Tibial nerve (tissue), 4 donors: ENCODE measurements around the gene RAX2. TPM values are rescaled to one million over a fixed set of nuclear protein-coding genes. Genes with fewer than 3 reads are reported as not detected.
"Not testable (repeated sequence)": the region's sequence is repeated elsewhere in the genome, so short reads cannot be mapped to it uniquely, and the experiment has no call there.

Experiments used
- DNase-seq, 2 donors: peaks; one replicate each; pipeline ENCODE4 v3.0.0-alpha.2; 2019; ENCODE audit warnings: low spot score in 2 of 2
- H3K27ac ChIP-seq, 4 donors: fragments of 200-600 bp; sonication (generic) in 3 of 4; one replicate each; pipeline ENCODE4 v1.5.1; 2017 to 2019; ENCODE audit warnings: mild to moderate bottlenecking in 1 of 4
- H3K27me3 ChIP-seq, 2 donors: fragments of 200-600 bp; sonication (generic) in 1 of 2; one replicate each; pipeline versions ENCODE4 v1.5.1 to v1.6.0; 2017 to 2019
- H3K36me3 ChIP-seq, 3 donors: fragments of 200-600 bp; sonication (generic); one replicate each; pipeline ENCODE4 v1.5.1; 2018 to 2019
- H3K4me1 ChIP-seq, 4 donors: fragments of 200-600 bp; sonication (generic) in 3 of 4; one replicate each; pipeline ENCODE4 v1.5.1; 2017 to 2019
- H3K4me3 ChIP-seq, 4 donors: fragments of 200-600 bp; sonication (generic) in 3 of 4; one replicate each; pipeline ENCODE4 v1.5.1; 2017 to 2019; ENCODE audit warnings: mild to moderate bottlenecking in 1 of 4, moderate library complexity in 1 of 4
- H3K9me3 ChIP-seq, 4 donors: fragments of 200-600 bp; sonication (generic) in 3 of 4; one replicate each; pipeline ENCODE4 v1.5.1; 2017 to 2019
- CTCF ChIP-seq, 5 experiments: fragments of 200-600 bp in 3 of 5; fragments of 450-650 bp in 2 of 5; sonication (generic) in 3 of 5; IDR thresholded peaks; one replicate each; pipeline ENCODE4 v1.5.1; 2016 to 2019; ENCODE audit warnings: antibody characterized with exemption in 5 of 5, mild to moderate bottlenecking in 3 of 5, moderate library complexity in 2 of 5
- EP300 ChIP-seq, 2 donors: sonication (generic); formaldehyde crosslinking; IDR thresholded peaks; one replicate each; pipeline ENCODE4 v1.6.1; 2017; ENCODE audit warnings: antibody characterized with exemption in 2 of 2, mild to moderate bottlenecking in 1 of 2
- POLR2A ChIP-seq, 2 donors: fragments of 450-650 bp; IDR thresholded peaks; one replicate each; pipeline ENCODE4 v1.6.1; 2017; ENCODE audit warnings: antibody characterized with exemption in 2 of 2, mild to moderate bottlenecking in 2 of 2, moderate library complexity in 2 of 2
- WGBS, 2 donors: methylation state at CpG; one replicate each; pipeline ENCODE4 v1.1.5; 2018; 5-methylcytosine and 5-hydroxymethylcytosine counted together
- total RNA-seq, 4 donors: library from RNA; depleted of rRNA; stranded (reverse); fragments of >200 nt; gene quantifications; one replicate each; pipeline ENCODE4 v1.1.0, GENCODE V29; 2016

RAX2 gene
- total RNA-seq, 4 donors from 2014 or later, result not detected

- no peaks in the 10 kb centered on the region for H3K9me3 ChIP-seq
- 70 to 85% methylated on average over 8 of the region's 8 CpGs for whole genome bisulfite sequencing, 2 donors
Measured at GRCh38 chr19:3817761-3818160, 45.7 kb upstream of the RAX2 start.

GRCh38 chr19:3816566-3817218 is 44.7 kb upstream of the RAX2 start:
- no peaks in the 10 kb centered on the region for H3K9me3 ChIP-seq
- 88 to 89% methylated on average over 36 to 37 of the region's 45 CpGs for WGBS, 2 donors
- TF ChIP-seq EP300 (IDR thresholded peaks at IDR 0.05) (no peak), POLR2A (IDR thresholded peaks at IDR 0.05) (no peak), CTCF (IDR thresholded peaks at IDR 0.05) (no peak)
- no peak for DNase-seq
- H3K27ac ChIP-seq, result no peak overlapping the region
- no peak overlapping the region for H3K4me3 ChIP-seq
- H3K27me3 ChIP-seq, result peaks cover 0 to under 1% of the 10 kb centered on the region in 2 donors
- H3K36me3 ChIP-seq, result no peaks in the 10 kb centered on the region
- H3K4me1 ChIP-seq, result peaks cover 0 to 10% (median 0%) of the 10 kb centered on the region in 4 donors

More at GRCh38 chr19:3817761-3818160, 45.7 kb upstream of the RAX2 start:
- Histone ChIP-seq H3K4me3 (no peak overlapping the region), H3K4me1 (peaks cover 0 to 8% (median 0%) of the 10 kb centered on the region in 4 donors), H3K27ac (no peak overlapping the region), H3K36me3 (no peaks in the 10 kb centered on the region), H3K27me3 (peaks cover 0 to 9% of the 10 kb centered on the region in 2 donors)
- no peak for DNase-seq
- TF ChIP-seq POLR2A (IDR thresholded peaks at IDR 0.05), result no peak
- no peak for TF ChIP-seq CTCF (IDR thresholded peaks at IDR 0.05)
- no peak for TF ChIP-seq EP300 (IDR thresholded peaks at IDR 0.05)

DNA sequence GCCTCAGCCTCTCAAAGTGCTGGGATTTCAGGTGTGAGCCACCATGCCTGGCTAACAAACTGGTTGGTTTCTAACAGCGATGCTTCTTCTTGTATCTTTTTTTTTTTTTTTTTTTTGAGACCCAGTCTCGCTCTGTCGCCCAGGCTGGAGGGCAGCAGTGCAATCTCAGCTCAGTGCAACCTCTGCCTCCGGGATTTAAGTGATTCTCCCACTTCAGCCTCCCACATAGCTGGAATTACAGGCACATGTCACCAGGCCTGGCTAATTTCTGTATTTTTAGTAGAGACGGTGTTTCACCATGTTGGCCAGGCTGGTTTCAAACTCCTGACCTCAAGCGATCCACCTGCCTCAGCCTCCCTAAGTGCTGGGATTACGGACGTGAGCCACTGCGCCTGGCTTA is 44.1 kb upstream of the RAX2 start:
- H3K27me3 ChIP-seq, H3K9me3 ChIP-seq, H3K4me3 ChIP-seq, H3K27ac ChIP-seq, H3K4me1 ChIP-seq, H3K36me3 ChIP-seq, DNase-seq: not testable (repeated sequence)
- 89 to 90% methylated on average over 9 of the region's 9 CpGs for WGBS, 2 donors

DNA sequence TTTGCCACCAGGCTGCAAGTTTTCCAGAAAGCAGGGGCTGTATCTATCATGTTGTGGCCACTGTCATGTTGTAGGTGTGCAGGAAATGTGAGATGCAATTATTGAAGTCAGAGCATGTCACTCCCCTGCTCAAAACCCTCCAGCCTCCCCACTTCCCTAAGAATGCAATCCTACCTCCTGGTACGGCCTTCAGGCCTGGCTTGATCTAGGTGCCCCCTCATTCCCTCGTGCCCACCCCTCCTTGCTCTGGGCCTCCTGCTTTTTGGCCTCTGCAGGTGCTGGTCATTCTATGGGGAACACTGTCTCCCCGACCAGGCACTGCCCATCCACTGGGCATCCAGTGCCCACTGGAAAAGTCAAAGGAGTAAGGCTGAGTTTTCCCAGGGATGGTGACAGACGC is 42.6 kb upstream of the RAX2 start:
- H3K27me3 ChIP-seq, result peaks cover 0 to 12% of the 10 kb centered on the region in 2 donors
- H3K36me3 ChIP-seq, result no peaks in the 10 kb centered on the region
- no peak overlapping the region for H3K4me3 ChIP-seq
- no peak overlapping the region for H3K27ac ChIP-seq
- H3K4me1 ChIP-seq, result peaks cover 0 to 10% (median 0%) of the 10 kb centered on the region in 4 donors
- H3K9me3 ChIP-seq, result no peaks in the 10 kb centered on the region
- TF ChIP-seq EP300 (IDR thresholded peaks at IDR 0.05) (no peak), POLR2A (IDR thresholded peaks at IDR 0.05) (no peak), CTCF (IDR thresholded peaks at IDR 0.05) (no peak)
- no peak for DNase-seq
- 91 to 96% methylated on average over 4 of the region's 4 CpGs for WGBS, 2 donors

GRCh38 chr19:3813473-3814392 is 41.7 kb upstream of the RAX2 start:
- Histone ChIP-seq H3K4me3 (no peak overlapping the region), H3K4me1 (peaks cover 0 to 10% (median 0%) of the 10 kb centered on the region in 4 donors), H3K27ac (no peak overlapping the region), H3K36me3 (no peaks in the 10 kb centered on the region), H3K27me3 (peaks cover 0 to 12% of the 10 kb centered on the region in 2 donors), H3K9me3 (no peaks in the 10 kb centered on the region)
- DNase-seq, result no peak
- TF ChIP-seq EP300 (IDR thresholded peaks at IDR 0.05), result no peak
- no peak for TF ChIP-seq POLR2A (IDR thresholded peaks at IDR 0.05)
- no peak for TF ChIP-seq CTCF (IDR thresholded peaks at IDR 0.05)
- 78 to 81% methylated on average over 11 to 22 of the region's 22 CpGs for WGBS, 2 donors
